Hippocampal formation (tissue), 2 donors: ENCODE data around the gene TCF4.
A peak's percentile ranks its signal among the peaks of the same experiment; 100 is the strongest.

ENCODE experiments used
- DNase-seq, 2 donors: peaks; one replicate each; lab custom pipeline; 2025; lab: John Stamatoyannopoulos, UW

Gene TCF4

DNA sequence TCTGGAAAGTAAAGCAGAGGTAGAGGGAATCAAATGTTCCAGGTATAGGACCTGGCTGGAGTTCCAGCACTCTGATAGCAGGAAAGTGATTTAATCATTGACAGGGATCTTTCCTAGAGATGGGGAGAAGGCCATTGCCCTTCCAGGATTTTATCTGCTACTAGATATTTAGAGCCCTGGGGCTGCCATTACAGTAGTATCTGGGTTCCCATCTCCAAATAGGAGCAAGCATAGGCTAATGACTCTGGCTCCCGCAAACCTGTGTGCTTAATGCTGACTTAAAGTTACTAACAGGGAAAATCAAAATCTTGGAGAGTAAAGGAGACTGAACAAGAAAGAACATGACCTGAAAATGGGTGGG, 331.1 kb downstream of the TCF4 start:
- no peak for DNase-seq

DNA sequence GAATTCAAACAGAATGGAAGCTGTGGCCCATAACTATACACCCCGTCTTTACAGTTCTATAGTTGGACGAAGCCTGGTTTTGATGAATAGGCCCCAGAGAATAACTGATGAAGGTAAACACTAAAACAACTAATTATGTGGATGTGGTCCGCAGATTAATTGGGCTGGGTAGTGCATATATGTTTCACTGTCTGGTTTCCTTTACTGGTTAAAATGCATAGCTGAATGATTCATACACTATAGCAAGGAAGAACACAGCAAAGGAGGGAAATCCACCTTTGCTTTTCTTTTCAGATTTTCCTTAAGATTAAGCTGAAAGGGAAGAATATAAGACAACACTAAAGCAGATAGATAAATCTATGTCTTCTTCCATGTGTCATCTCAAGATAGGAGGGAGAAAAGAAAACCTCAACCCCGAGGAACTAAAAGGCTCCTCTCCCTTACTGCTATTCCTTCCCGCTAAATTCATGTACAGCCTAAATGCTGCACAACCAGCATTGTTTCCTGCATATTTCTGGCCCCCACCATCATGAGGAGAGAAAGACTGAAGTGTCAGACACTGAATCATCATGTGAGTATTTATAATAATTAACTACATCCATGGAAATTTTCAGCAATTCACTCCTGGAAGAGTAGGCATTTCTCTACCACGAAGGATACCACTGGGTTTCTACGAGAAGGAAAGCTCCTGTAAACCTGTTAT, 331.6 kb downstream of the TCF4 start:
- no peak for DNase-seq

DNA sequence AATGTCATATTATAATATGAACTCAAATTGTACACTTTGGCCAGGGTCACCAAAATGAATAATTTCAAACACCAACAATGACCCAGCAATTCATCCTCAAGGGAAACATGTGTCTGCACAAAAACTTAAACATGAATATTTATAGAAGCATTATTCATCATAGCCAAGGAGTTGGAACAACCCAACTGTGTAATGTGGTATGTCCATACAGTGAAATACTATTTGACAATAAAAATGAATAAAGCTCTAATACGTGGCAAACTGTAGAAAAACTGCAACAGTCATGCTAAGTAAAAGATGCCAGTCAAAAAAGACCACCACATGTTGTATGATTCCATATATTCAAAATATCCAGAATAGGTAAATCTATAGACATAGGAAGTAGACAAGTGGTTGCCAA, 334.2 kb downstream of the TCF4 start:
- DNase-seq: no peak

GRCh38 chr18:55252901-55253300, 335.1 kb downstream of the TCF4 start:
- no peak for DNase-seq

DNA sequence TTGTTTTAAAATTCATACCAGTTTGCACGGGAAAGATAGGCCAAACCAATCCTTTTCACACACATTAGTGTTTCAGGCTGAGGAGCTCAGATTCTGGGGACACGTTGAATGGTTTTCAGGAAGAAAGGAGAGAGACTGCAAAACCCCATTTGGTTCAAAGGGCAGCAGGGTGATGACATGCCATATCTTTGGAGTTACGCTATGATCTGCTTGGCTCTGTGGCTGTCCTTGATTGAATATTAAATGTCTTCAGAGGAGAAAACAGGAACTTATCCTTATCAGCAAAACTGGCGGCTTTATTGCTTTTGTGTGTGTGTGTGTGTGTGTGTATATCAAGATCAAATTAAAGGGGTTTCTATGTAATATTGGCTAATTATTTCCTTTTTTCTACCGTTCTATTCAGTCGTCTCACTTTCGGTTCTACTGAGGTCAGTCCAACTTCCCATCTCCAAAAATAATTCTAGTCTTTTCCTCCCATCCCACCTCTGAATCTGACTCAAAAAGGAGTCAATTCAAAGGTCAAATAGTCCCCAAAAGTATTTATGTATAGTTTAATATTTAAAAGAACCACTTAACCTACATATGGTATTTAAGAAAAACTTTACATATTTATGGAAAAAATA, 335.8 kb downstream of the TCF4 start:
- no peak for DNase-seq

- DNase-seq: no peak
Observed at GRCh38 chr18:55251254-55251971, 336.6 kb downstream of the TCF4 start.

DNA sequence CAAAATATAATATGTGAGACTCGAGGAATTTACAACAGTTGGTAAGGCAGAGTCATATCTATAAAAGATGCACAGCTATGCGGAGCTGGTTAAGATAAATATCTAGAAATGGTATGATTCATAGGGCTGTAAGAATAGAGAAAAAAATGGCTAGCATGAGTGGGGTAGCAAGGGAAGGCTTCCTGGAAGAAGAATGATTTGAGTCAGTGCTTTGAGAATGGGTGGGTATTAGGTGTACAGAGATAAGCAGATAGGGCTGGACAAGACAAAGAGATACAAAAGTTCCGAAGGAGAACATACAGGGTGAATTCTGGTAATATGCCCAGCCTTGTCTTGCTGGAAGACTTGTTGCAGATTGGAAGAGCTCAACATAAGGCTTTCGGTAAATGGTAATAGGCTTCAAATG, 337.2 kb downstream of the TCF4 start:
- DNase-seq: no peak

GRCh38 chr18:55249550-55249949, 338.4 kb downstream of the TCF4 start:
- DNase-seq: no peak

DNA sequence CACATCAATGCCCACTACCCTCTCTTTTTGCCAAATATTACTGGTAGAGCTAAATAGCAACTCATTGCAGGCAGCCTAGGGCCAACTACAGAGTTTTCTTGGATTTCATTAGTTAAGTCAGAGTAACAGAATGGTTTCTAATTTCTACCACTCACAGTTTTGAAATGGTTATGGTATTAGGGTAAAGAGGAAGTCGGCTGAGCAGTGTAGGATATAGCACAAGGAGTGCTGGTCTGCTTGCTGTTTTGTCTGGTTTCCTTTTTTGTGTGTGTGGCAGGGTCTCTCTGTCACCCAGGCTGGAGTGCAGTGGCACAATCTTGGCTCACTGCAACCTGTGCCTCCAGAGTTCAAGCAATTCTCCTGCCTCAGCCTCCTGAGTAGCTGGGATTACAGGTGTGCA, 339.5 kb downstream of the TCF4 start:
- no peak for DNase-seq

DNA sequence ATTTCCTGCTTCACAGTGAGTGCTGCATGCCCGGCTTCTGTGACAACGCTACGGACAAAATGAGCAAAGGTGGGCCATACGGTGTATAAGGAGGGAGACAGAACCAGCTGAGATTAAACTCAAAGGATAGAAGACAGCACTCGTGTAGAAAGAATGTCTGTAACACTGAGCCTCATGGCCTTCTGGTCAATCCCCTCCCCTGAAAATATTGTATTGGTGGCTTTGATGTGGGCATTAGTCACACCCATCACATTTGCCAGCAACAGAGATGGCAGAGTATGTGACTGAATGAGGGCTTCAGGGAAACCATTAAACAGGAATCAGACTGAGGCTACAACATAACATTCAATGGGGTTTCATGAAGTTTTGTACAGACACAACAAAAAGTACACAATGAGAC, 341.0 kb downstream of the TCF4 start:
- no peak for DNase-seq

DNA sequence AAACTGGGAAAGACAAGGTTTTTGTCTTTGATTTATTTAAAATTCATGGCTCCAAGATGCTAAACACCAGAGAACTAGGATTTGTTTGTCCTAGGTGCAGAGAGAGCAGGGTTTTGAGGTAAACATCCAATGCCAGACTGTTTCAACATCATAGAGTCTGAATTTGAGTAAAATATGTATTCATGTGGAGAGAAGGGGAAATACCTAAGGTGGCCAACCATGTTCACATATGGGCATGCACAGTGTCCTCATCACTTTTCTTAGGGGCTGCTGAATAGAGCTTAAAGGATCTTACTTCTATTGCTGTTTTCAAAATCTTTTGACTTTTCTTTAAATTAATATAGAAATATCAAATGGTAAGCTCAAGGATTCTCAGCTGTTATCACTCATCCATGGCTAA, 341.7 kb downstream of the TCF4 start:
- DNase-seq: no peak

DNA sequence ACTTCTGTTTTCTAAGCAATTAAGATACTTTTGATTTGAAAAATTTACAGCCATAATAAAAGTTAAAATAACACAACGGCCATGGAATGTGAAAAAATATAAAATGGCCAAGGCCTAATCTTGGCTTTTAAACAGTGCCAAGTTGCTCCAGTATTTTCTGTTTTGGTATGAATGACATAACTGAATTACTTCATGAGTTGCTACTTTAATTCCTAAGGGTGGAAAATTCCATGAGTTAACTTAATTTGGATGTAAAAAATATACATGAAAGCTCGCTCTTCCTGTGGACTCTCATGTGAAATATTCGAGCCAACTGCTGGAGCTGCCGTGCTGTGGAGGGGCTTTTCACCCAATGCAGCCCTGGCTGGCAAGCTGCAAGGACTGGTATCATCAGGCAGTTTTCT, 342.8 kb downstream of the TCF4 start:
- no peak for DNase-seq

GRCh38 chr18:55244546-55244945, 343.4 kb downstream of the TCF4 start:
- DNase-seq: no peak

DNA sequence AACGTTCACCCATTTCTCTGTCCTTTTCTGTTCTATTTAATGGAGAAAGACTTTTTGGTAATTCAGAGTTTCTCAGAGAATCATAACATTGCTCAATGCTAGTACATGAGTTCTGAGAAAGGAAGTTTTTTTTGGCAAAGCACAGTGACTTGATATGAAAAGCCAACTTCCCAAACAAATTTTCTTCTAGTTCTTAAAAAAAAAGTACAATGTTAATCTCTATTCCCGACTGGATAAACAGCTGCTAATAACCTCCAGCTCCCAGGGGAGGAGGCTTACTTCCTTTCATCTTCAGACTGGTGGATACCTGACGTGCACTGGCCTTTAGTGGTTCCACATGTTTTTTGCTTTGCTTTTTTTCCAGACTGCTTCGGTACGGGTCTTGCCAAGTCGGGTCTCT, 344.1 kb downstream of the TCF4 start:
- DNase-seq: no peak

DNA sequence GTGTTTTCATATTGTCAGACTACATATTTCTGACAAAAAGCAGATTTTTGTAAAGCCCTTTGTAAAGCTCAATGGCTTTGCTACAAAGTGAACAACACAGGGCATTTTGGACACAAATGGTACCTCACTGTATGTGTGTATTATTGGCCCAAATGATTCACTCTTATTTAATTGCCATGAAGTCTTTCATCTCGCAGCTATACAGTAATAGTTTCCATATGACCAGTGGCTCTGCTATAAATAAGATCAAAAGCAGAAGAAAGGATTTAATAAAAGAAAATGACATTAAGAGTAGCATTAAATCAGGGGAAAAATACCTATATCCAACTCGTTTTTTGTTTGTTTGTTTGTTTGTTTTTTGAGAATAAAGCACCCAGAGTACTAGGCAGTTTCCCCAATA, 344.7 kb downstream of the TCF4 start:
- no peak for DNase-seq

- DNase-seq: no peak
Observed at GRCh38 chr18:55240978-55241377, 347.0 kb downstream of the TCF4 start.

DNA sequence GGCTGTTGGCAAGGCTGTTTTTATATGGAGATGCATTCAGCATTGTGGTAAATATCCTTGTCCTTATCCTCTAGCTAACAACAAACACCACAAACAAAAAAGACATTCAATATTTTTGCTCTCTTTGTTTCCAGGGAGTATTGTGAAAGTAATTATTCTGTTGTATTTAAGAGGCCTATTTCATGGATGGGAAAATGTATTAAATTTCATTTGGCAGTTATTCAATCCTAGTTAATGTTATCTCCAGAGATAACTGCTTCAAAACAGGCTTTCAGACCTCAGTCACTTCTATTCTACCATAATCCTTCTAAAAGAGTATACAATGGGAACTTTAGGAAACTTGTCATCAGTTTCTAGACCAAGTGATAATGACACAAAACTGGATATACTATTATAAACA, 348.3 kb downstream of the TCF4 start:
- DNase-seq: no peak

GRCh38 chr18:55237660-55238059, 350.3 kb downstream of the TCF4 start:
- peak in 1 of 2 donors; percentile 62 for DNase-seq

- DNase-seq: no peak
Observed at GRCh38 chr18:55236150-55236931, 351.7 kb downstream of the TCF4 start.

DNA sequence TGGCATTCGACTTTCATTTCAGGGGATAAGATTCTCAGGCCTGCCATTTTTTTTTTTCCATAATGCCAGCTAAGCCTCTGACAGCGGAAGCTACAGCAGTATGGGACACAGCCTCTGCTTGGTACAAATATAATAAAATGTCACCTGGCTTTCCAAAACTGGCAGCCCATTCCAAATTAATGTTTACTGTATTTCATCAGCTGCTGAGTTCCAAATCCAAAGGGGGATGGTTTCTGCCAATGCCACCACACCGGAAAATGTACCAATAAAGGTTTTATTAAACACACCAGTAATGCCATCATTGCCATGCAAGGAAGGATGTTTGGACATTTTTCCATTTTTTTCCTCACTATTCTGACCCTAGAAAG, 352.9 kb downstream of the TCF4 start:
- no peak for DNase-seq

- DNase-seq: peak; percentile 78 to 88
Observed at GRCh38 chr18:55234366-55235093, 353.5 kb downstream of the TCF4 start.

GRCh38 chr18:55233857-55234256, 354.1 kb downstream of the TCF4 start:
- no peak for DNase-seq
